Common myeloid progenitor, CD34-positive (primary cell): ENCODE results near the gene TRIO.

Experiments
- CTCF ChIA-PET: fragments of 350-600 bp; sonication (Branson Sonifier 250); formaldehyde crosslinking; loops from one replicate; lab custom pipeline; 2021; ENCODE audit warnings: antibody characterized with exemption; lab: Charles Lee
- POLR2A ChIA-PET: fragments of 350-600 bp; sonication (Branson Sonifier 250); formaldehyde crosslinking; loops from one replicate; lab custom pipeline; 2021; ENCODE audit warnings: antibody characterized with exemption; lab: Charles Lee
- DNase-seq, 3 donors: peaks; one replicate each; pipeline versions ENCODE4 v3.0.0 to v3.0.0-alpha.2; 2013
- H3K27ac ChIP-seq, 2 experiments: 1 replicate in 1 of 2; 2 replicates in 1 of 2; pipeline ENCODE4 v1.7.0; 2013; ENCODE audit warnings: inconsistent platforms in 2 of 2, low read length in 2 of 2, mild to moderate bottlenecking in 2 of 2, low read depth in 1 of 2, moderate library complexity in 1 of 2; ENCODE audit not compliant: severe bottlenecking in 2 of 2, insufficient read depth in 1 of 2, poor library complexity in 1 of 2
- H3K27me3 ChIP-seq, 5 experiments: replicated peaks in 2 of 5; 1 replicate in 3 of 5; 2 replicates in 2 of 5; pipeline versions ENCODE4 v1.6.1 to v1.7.0; 2013; ENCODE audit warnings: low read length in 4 of 5, mild to moderate bottlenecking in 2 of 5, moderate library complexity in 2 of 5, inconsistent platforms in 1 of 5; ENCODE audit not compliant: insufficient read depth in 5 of 5, control insufficient read depth in 4 of 5
- H3K36me3 ChIP-seq, 4 experiments: 1 replicate in 2 of 4; 2 replicates in 2 of 4; pipeline versions ENCODE4 v1.6.1 to v1.7.0; 2013; ENCODE audit warnings: low read length in 3 of 4, control low read depth in 1 of 4, mild to moderate bottlenecking in 1 of 4; ENCODE audit not compliant: control insufficient read depth in 4 of 4, insufficient read depth in 4 of 4
- H3K4me1 ChIP-seq, 4 experiments: 1 replicate in 3 of 4; 2 replicates in 1 of 4; pipeline versions ENCODE4 v1.6.1 to v1.7.1; 2013; ENCODE audit warnings: low read length in 3 of 4, mild to moderate bottlenecking in 3 of 4, control low read depth in 1 of 4, inconsistent platforms in 1 of 4, moderate library complexity in 1 of 4; ENCODE audit not compliant: control insufficient read depth in 4 of 4, insufficient read depth in 4 of 4; ENCODE audit errors: control extremely low read depth in 1 of 4
- H3K4me3 ChIP-seq, 7 experiments: 1 replicate in 4 of 7; 2 replicates in 3 of 7; pipeline versions ENCODE4 v1.5.1 to v1.7.0; 2013; ENCODE audit warnings: mild to moderate bottlenecking in 7 of 7, low read length in 6 of 7, moderate library complexity in 6 of 7, inconsistent platforms in 2 of 7, low read depth in 2 of 7, control low read depth in 1 of 7; ENCODE audit not compliant: insufficient read depth in 4 of 7, control insufficient read depth in 1 of 7; ENCODE audit errors: extremely low read depth in 1 of 7
- H3K9me3 ChIP-seq, 5 experiments: 1 replicate in 4 of 5; 2 replicates in 1 of 5; pipeline versions ENCODE4 v1.6.1 to v1.7.1; 2013; ENCODE audit warnings: low read length in 4 of 5, mild to moderate bottlenecking in 2 of 5, inconsistent platforms in 1 of 5, low read depth in 1 of 5, moderate library complexity in 1 of 5; ENCODE audit not compliant: control insufficient read depth in 4 of 5, insufficient read depth in 2 of 5; ENCODE audit errors: control extremely low read depth in 1 of 5
- WGBS: methylation state at CpG from one replicate; pipeline ENCODE4 v1.1.5; 2013; ENCODE audit not compliant: insufficient coverage; 5-methylcytosine and 5-hydroxymethylcytosine counted together

The TRIO gene

GRCh38 chr5:14460844-14461398 is 317.8 kb downstream of the TRIO start:
- POLR2A ChIA-PET: no interaction called here
- CTCF ChIA-PET: interaction anchor here (0.6 to 1.6 kb wide), 3 partner anchors 17 to 188 kb away, joined by 3 to 5 read pairs (median 3); no protein-coding TSS in a partner anchor
- no peak for DNase-seq
- Histone ChIP-seq H3K36me3 (peaks cover 5 to 61% (median 19%) of the 10 kb centered on the region in 4 experiments), H3K27me3 (no peaks in the 10 kb centered on the region), H3K9me3 (no peaks in the 10 kb centered on the region), H3K27ac (no peak overlapping the region), H3K4me1 (peaks cover 5 to 37% (median 27%) of the 10 kb centered on the region in 4 experiments), H3K4me3 (no peak overlapping the region)
- 98% methylated on average over 31 of the region's 46 CpGs for WGBS

DNA sequence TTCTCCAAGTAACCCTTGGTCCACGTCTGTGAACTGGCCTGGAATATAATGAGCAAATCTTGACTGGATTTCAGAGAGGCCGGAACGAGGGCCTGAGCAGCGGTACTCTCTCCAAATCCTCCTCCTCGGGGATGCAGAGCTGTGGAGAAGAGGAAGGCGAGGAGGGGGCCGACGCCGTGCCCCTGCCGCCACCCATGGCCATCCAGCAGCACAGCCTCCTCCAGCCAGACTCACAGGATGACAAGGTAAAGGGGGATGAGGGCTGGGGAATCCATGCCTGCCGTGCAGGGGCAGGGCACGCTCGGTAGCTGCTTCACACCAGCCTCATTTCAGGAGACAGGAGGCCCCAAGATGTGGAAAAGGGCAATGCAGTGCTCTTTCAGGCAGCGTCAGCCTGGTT is 319.5 kb downstream of the TRIO start:
- Histone ChIP-seq H3K27ac (peak overlapping the region in 1 of 2 experiments; percentile 10), H3K9me3 (no peaks in the 10 kb centered on the region), H3K4me3 (no peak overlapping the region), H3K36me3 (peaks cover 5 to 74% (median 25%) of the 10 kb centered on the region in 4 experiments), H3K27me3 (no peaks in the 10 kb centered on the region), H3K4me1 (peaks cover 5 to 37% (median 27%) of the 10 kb centered on the region in 4 experiments)
- WGBS: 88% methylated on average over 13 of the region's 14 CpGs
- ChIA-PET POLR2A (no interaction called here), CTCF (interaction anchor here (1.1 to 1.6 kb wide), 3 partner anchors 8 to 186 kb away, joined by 3 to 5 read pairs (median 4); no protein-coding TSS in a partner anchor)
- no peak for DNase-seq

- ChIA-PET POLR2A (interaction anchor here (0.6 kb wide), 1 partner anchor 14 kb away, joined by 4 read pairs; no protein-coding TSS in a partner anchor), CTCF (interaction anchor here (0.7 to 1.3 kb wide), 4 partner anchors 9 to 38 kb away, joined by 3 to 5 read pairs (median 4); no protein-coding TSS in a partner anchor)
- Histone ChIP-seq H3K27ac (peak overlapping the region; percentile 41 to 62), H3K4me1 (peaks cover 5 to 37% (median 27%) of the 10 kb centered on the region in 4 experiments), H3K4me3 (no peak overlapping the region), H3K36me3 (peaks cover 5 to 75% (median 26%) of the 10 kb centered on the region in 4 experiments), H3K9me3 (no peaks in the 10 kb centered on the region), H3K27me3 (no peaks in the 10 kb centered on the region)
- peak; percentile 88 to 96 (median 91) for DNase-seq
- 0% methylated on average over 2 of the region's 3 CpGs for WGBS
Observed at GRCh38 chr5:14463629-14464028, 320.5 kb downstream of the TRIO start.

DNA sequence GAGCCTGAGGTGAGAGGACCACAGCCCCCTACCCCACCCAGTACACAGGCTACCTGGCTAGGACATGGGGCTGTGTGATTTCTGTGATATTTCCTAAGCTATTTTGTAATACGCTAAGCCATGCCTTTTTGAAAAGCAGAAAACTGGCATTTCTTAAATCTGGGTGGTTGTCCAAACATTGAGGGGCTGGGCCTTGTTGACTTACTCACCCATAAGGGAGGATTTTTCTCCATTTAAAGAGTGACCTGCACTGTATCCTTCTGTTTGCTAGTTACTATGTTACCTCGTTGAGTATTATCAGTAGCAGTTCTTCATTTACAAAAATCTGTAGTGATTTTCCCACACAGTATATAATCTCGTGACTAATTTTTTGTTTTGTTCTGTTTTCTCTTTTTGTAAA is 321.0 kb downstream of the TRIO start:
- DNase-seq: no peak
- ChIA-PET POLR2A (no interaction called here), CTCF (interaction anchor here (0.7 to 1.3 kb wide), 4 partner anchors 9 to 38 kb away, joined by 3 to 5 read pairs (median 4); no protein-coding TSS in a partner anchor)
- peak overlapping the region in 1 of 2 experiments; percentile 62 for H3K27ac ChIP-seq
- H3K4me1 ChIP-seq: peaks cover 5 to 37% (median 27%) of the 10 kb centered on the region in 4 experiments
- peak overlapping the region in 1 of 7 experiments; percentile 3 for H3K4me3 ChIP-seq
- WGBS: no CpG with 5 or more reads among the region's 3 CpGs
- no peaks in the 10 kb centered on the region for H3K27me3 ChIP-seq
- peaks cover 5 to 76% (median 25%) of the 10 kb centered on the region in 4 experiments for H3K36me3 ChIP-seq
- H3K9me3 ChIP-seq: no peaks in the 10 kb centered on the region

DNA sequence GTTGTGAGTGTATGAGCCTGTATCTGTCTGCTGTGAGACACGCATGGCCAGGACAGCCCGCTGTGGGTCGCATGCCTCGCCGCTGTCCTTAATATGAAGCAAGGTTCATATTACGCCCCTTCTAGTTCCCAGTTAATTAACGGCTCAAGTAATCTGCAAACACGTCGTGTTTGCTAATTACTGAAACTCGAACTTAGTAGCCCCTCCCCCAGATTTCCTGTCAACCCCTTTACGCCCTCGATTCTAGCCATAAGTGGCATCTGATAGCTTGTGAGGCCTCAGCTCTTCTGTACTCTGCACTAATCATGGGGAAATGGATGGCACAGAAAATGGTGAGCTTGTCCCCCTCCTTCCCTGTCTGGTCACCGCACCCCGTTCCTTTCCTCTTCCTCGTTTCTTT is 321.5 kb downstream of the TRIO start:
- no peaks in the 10 kb centered on the region for H3K9me3 ChIP-seq

GRCh38 chr5:14465116-14465515 is 322.0 kb downstream of the TRIO start:
- peak overlapping the region in 1 of 7 experiments; percentile 40 for H3K4me3 ChIP-seq
- H3K27me3 ChIP-seq: no peaks in the 10 kb centered on the region
- ChIA-PET POLR2A (no interaction called here), CTCF (no interaction called here)
- DNase-seq: peak in 2 of 3 donors; percentile 23 to 48
- peaks cover 5 to 37% (median 27%) of the 10 kb centered on the region in 4 experiments for H3K4me1 ChIP-seq
- WGBS: 40% methylated on average over 3 of the region's 4 CpGs
- peak overlapping the region in 1 of 2 experiments; percentile 3 for H3K27ac ChIP-seq
- peaks cover 5 to 75% (median 23%) of the 10 kb centered on the region in 4 experiments for H3K36me3 ChIP-seq
- no peaks in the 10 kb centered on the region for H3K9me3 ChIP-seq

More for the DNA sequence above, 321.5 kb downstream of the TRIO start:
- H3K4me1 ChIP-seq: peaks cover 5 to 37% (median 27%) of the 10 kb centered on the region in 4 experiments
- H3K36me3 ChIP-seq: peaks cover 5 to 76% (median 23%) of the 10 kb centered on the region in 4 experiments
- 56% methylated on average over 11 of the region's 15 CpGs for WGBS
- H3K27me3 ChIP-seq: no peaks in the 10 kb centered on the region
- H3K27ac ChIP-seq: peak overlapping the region in 1 of 2 experiments; percentile 3
- ChIA-PET CTCF (interaction anchor here (1.3 kb wide), 1 partner anchor 8 kb away, joined by 5 read pairs; no protein-coding TSS in a partner anchor), POLR2A (no interaction called here)
- H3K4me3 ChIP-seq: peak overlapping the region in 1 of 7 experiments; percentile 40
- DNase-seq: peak; percentile 11 to 62 (median 45)

GRCh38 chr5:14465776-14466175 is 322.6 kb downstream of the TRIO start:
- Histone ChIP-seq H3K27ac (no peak overlapping the region), H3K4me1 (peaks cover 5 to 37% (median 27%) of the 10 kb centered on the region in 4 experiments), H3K36me3 (peaks cover 1 to 73% (median 22%) of the 10 kb centered on the region in 4 experiments), H3K4me3 (no peak overlapping the region), H3K27me3 (no peaks in the 10 kb centered on the region), H3K9me3 (no peaks in the 10 kb centered on the region)
- ChIA-PET POLR2A (no interaction called here), CTCF (no interaction called here)
- no peak for DNase-seq
- WGBS: 68% methylated on average over 3 of the region's 3 CpGs
